H4 (cell line): ENCODE results near the gene AP3M1. TPM values are rescaled to one million over a fixed set of nuclear protein-coding genes. Genes with fewer than 3 reads are reported as not detected.
"Not testable (repeated sequence)": the region's sequence is repeated elsewhere in the genome, so short reads cannot be mapped to it uniquely, and the experiment has no call there.

Experiments used
- DNase-seq: peaks from one replicate; pipeline ENCODE4 v3.0.0-alpha.2; 2015; ENCODE audit warnings: low spot score
- total RNA-seq: library from RNA; depleted of rRNA; stranded (reverse); fragments of >200 nt; shearing (Covaris generic); gene quantifications from 2 replicates; pipeline ENCODE4 v1.2.3, GENCODE V29; 2014

The AP3M1 gene
- total RNA-seq, 1 experiment from 2014 or later, result 42.1 TPM

GRCh38 chr10:74163319-74164068 lies 12.9 kb upstream of the AP3M1 start:
- no peak for DNase-seq

DNA sequence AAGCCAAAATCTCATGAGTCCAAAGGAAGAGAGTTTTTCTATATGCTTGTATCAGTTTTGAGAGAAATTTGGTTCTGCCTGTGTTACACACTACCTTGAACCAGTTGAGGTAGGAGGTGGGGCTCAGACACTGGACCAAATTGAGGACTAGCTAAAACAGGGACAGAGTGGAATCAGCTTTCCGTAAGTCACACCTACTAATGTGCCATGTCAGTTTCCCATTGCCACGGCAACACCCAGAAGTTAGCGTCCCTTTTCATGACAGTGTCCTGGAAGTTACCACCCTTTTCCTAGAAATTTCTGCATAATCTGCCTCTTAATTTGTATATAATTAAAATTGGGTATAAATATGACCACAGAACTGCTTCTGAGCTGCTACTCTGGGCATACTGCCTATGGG lies 9.4 kb upstream of the AP3M1 start:
- no peak for DNase-seq

GRCh38 chr10:74156919-74157289 lies 6.3 kb upstream of the AP3M1 start:
- DNase-seq, result no peak

DNA sequence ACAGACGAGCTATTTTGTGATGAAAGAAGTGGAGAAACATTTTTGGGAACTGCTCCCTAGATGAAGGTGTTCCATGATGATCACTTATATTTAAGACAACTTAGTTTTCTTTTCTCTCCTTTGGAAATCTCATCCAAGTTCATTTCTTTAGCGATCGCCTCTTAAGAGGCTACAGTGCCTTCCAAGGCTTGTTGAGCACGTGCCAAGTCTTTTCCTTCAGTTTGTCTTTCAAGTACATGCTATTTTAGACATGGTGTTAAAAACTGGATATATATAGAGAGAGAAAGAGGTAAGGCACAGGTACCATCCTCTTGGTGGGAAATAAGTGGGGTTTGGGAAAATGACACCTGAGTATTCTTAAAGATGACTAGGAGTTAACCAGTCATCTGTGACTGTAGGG lies 3.0 kb upstream of the AP3M1 start:
- no peak for DNase-seq

DNA sequence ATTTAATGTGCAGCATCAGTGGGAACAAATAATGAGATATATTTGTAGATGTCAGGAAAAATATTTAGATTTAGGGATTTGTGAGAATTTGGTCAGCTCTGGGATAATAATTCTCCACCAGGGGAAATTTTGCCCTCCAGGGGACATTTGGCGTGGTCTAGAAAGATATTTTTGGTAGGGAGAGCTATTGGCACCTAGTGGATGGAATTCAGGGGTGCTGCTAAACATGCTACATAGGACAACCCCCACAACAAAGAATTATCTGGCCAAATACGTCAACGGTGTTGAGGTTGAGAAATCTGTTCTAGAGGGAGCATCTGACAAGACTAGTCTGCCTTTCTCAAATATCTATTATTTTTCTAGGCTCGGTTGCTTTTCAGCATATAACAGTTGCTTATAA lies 2.5 kb upstream of the AP3M1 start:
- DNase-seq, result no peak

DNA sequence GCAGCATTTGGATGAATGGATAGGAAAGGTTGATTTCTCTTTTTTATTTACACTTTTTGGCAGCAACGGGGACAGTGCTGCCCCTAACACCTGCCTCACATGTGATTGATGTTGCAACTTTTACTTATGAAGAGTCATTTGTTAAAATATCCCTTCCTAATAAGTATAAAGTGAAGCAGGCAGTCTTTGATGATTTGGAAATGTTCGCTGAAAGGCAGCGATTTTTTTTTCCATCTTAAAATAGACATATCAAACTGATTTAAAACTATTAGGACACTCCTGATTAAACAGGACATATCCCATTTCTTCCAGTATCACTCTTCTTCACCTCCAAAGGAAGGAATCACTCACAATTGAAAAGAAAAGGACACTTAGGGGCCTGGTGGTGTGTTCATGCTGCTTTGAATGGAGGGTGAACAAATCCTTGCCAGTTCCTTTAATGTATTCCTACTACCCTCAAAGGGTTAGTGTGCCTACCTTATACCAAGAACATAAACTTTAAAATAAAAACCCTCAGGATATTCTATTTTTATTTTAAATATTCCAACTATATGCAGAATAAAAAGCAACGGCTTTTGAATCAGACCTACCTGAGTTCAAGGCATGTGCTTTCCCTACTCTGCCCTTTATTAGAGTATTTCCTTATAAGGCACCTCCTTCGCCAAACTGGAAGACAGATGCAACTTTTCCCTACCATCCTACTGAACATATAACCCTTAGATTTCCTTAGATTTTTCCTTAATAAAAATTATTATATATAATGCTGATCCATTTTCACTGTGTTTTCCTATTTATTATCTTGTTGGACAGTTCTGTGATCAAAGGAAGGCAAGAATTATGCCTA lies 1.5 kb upstream of the AP3M1 start:
- no peak for DNase-seq

GRCh38 chr10:74150990-74151878 lies 606 bp upstream of the AP3M1 start, which contains the start of gene ADK:
TSS of gene ADK (plus strand) at chr10:74151221. CDS start at chr10:74151279, 58 bp downstream.
- peak; percentile 97 for DNase-seq

DNA sequence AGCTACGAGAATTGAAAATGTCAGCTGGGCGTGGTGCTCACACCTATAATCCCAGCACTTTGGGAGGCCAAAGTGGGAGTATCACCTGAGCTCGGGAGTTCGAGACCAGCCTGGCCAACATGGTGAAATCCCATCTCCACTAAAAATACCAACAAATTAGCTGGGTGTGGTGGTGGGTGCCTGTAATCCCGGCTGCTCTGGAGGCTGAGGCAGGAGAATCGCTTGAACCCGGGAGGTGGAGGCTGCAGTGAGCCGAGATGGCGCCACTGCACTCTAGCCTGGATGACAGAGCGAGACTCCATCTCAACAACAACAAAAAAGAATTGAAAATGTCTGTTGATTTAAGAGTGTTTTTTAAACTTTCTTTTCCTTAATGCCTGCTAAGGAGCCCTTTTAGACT lies 3.6 kb downstream of the AP3M1 start:
- not testable (repeated sequence) for DNase-seq

- peak; percentile 19 for DNase-seq
Measured at GRCh38 chr10:74145133-74145532, 5.5 kb downstream of the AP3M1 start.

GRCh38 chr10:74140553-74140952 lies 10.1 kb downstream of the AP3M1 start:
- no peak for DNase-seq

GRCh38 chr10:74139981-74140380 lies 10.6 kb downstream of the AP3M1 start:
- no peak for DNase-seq

DNA sequence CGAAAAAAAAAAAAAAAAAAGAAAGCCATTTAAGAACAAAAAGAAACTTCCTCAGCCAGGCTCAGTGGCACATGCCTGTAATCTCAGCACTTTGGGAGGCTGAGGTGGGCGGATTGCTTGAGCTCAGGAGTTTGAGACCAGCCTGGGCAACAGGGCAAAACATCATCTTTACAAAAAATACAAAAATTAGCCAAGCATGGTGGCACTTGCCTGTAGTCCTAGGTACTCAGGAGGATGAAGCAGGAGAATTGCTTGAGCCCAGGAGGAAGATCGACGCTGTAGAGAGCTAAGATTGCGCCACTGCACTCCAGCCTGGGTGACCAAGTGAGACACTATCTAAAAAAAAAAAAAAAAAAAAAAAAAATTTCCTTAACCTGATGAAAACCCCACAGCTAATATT lies 12.0 kb downstream of the AP3M1 start:
- not testable (repeated sequence) for DNase-seq

DNA sequence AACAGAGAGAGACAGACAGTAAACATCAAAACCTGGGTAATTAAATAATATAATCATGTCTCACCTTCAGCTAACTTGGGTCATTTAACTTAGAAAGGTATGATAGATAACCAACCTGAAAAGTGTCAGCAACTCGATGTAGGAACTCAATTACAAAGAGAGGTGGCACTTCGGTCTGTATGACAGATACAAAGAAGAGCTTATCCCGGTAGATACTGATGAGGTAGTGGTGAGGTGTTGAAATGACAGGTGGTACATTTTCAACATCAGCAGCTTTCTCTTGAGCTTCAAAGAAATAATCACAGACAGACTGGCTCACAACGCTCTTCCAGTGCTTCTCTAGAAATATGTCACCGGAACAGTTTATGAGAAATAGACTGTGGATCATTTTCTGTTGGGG lies 12.6 kb downstream of the AP3M1 start:
- DNase-seq, result no peak

- DNase-seq, result no peak
Measured at GRCh38 chr10:74135452-74135851, 15.2 kb downstream of the AP3M1 start.

- no peak for DNase-seq
Measured at GRCh38 chr10:74133923-74134820, 16.5 kb downstream of the AP3M1 start.

DNA sequence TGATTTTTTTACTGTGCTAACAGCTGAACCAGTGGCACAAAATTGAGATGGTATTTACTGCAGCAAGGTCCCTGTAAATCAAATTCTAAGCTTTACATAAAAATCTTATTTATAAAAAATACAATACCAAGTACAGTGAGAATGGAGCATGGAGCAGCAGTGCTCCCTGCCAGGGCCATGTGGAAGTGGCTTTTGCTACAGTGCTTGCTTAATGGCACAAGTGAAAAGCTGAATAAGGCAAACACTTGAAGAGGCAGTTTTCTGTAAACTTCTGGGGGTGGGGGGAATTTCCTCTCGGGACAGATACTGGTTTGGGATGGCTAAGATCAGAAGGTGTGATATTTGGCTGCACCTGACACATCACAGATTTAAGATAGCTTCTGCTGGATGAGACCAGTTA lies 27.5 kb downstream of the AP3M1 start:
- no peak for DNase-seq

DNA sequence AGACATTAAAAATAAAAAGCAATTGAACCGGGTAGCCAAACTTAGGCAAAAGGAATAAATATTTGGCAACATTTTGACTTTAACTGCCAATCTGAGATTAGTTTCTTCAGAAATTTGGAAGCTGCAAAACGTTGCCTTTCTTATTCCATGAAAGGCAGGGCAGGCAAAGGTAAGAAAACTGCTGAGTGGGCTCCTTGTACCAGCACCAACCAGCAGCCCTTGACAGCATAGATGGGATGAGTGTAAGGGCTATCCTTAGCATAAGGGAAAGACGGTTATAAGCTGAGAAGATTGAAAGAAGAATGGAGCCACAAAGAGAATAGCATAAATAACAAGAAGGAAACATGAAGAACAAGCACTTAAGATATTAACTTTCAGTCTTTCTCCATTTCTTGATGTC lies 28.6 kb downstream of the AP3M1 start:
- DNase-seq, result no peak

DNA sequence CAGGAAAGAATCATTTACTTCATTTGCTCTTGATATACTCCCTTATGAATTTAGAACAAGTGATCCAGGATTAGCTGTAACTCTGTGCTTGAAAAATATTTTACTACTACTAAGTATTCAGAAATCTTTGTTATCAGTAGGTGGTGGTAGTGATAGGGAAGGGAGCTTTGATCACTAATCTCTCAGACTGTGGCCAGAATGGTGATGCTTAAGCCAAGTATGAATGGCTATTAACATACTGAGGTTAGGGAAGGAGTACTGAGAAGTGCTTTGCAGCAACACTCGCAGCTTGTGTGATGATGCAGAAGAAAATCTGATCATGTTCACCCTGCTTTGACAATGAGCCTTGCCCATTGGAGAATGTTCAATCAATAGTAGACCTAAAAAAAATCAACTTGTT lies 29.3 kb downstream of the AP3M1 start:
- no peak for DNase-seq

- no peak for DNase-seq
Measured at GRCh38 chr10:74120911-74121310, 29.7 kb downstream of the AP3M1 start.

- no peak for DNase-seq
Measured at GRCh38 chr10:74118804-74119203, 31.8 kb downstream of the AP3M1 start.

GRCh38 chr10:74117738-74118137 lies 32.9 kb downstream of the AP3M1 start:
- no peak for DNase-seq
